HG03460 (cell line): ENCODE data around the gene RAET1G.
"Not testable (repeated sequence)": the region's sequence is repeated elsewhere in the genome, so short reads cannot be mapped to it uniquely, and the experiment has no call there.

Experiments used
- ATAC-seq: cut with Tn5 transposase; IDR thresholded peaks from one replicate; pipeline ENCODE4 v1.9.1; 2021; ENCODE audit not compliant: unreplicated experiment

The RAET1G gene

DNA sequence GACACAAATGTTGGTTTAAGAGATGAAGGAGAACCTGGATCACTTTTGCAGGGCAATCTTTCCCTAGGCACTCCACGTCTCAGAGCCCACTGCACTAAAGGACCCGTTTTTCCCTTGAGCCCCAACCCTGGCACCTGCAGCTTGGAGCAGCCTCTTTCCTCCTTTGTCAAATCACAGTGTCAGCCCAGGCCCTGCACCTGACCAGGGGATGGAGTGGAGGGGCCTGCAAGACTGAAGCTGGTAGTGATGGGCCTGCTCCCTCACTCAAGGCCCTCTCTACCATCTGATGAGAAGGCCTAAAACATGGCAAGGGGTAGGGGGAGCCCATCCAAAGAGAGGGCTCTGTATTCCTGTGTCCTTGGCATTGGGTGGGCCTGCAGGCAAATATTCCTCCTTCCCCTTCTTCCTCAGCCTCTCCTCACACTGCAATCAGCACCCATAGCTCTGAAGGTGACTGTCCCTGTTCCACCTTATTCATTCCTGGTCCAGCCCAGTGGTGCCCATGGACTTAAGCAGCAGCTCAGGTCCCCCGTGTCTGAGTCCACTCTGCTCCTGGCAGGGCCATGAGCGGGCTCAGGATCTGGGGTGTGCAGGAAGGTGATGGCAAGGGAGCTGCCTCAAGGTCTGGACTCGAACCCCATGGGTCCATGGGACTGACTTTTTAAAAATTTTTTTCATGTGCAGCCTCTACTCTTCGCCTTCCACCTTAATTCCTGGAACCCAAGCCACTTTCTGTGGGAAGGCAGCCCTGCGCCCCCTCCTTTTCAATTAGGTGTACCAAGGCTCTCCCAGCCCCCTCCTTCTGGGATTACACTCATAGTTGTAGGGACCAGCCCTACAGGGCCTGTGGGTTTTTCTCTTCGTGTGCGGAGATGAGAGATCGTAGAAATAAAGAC lies 6.7 kb downstream of the RAET1G start:
- no peak for ATAC-seq

DNA sequence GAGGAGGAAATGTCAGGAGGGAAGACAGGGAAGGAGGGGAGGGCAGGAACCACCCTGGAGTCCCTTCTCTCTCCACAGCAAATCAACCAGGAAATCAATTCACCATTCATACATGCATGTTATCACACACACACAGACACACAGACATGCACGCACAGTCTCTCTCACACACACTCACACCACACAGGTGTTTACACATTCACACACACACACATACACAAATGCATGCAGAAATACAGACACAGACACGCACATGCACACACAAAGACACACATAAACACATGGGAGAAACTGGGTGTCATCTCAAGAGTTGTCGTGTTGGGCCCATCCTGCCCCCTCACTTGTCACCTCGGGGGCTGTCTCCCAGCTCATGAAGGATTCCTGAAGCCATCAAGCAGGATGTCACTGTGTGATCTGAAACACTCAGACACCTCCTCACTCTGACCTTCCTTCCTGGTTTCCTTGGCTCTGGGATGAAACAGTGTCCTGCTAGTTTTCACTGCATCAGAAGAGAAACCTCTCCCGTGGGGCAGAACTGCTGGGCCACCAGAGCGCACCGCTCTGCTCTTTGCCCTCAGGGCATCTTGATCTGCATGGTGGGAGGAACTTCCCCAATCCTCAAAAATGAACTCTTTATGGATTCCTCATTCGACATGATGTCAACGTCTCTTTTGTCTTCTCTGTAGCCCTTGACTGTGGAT lies 9.2 kb downstream of the RAET1G start:
- no peak for ATAC-seq

DNA sequence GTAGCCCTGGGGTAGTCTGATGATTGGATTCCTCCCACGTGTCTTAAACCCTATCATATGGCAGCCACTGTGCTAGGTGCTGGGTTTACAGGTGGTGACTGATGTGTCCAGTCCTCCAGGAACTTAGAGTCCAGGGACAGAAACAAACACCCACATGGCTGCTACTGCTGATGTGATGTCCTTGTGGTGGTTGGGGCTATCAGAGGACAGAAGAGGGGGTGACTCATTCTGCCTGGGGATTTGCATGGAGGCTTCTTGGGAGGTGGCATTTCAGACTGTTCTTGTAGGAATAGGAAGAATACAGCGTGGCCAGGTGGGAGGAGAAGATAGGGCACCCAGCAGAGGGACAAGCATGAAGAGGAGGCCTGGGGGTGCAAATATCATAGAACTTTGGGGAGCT lies 9.8 kb downstream of the RAET1G start:
- no peak for ATAC-seq

DNA sequence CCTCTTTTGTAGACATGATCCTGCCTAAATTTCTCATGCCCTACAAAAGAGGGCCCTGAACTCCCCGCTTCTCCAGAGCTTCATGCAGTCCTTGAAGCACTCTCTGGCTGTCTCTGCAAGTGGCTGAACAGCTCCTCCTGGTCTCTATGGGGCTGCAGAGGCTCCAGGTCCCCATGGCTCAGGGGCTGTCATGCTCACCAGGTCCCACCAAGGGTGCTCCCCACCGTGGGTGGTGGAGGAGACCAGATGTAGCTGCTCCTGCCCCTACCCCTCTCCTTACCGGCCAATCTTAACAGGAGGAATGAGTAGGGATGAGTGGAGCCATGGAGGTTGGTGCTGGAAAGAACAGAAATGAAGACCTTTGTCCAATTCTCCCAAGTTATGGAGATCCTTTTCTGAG lies 10.2 kb downstream of the RAET1G start:
- not testable (repeated sequence) for ATAC-seq

DNA sequence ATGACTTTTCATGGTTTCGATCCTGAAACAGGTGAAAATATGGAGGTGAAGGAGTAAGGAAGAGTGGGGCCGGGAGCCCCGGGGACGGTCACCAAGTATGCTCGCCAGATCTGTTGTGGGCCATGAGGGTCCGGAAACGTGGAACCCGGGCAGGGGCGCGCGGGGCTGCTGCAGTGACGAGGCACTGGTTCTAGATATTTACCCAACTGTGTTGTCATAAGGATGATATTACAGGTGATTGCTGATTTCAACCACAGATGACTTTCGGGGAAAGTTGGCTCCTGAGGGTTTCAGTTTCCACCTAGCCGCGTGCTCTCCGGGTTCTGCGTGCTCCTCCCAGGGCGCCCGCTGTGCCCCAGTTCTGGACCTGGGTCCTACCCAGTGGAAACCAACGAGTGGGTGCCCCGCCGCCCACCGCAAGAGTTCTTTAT lies 12.2 kb downstream of the RAET1G start:
- ATAC-seq = no peak

DNA sequence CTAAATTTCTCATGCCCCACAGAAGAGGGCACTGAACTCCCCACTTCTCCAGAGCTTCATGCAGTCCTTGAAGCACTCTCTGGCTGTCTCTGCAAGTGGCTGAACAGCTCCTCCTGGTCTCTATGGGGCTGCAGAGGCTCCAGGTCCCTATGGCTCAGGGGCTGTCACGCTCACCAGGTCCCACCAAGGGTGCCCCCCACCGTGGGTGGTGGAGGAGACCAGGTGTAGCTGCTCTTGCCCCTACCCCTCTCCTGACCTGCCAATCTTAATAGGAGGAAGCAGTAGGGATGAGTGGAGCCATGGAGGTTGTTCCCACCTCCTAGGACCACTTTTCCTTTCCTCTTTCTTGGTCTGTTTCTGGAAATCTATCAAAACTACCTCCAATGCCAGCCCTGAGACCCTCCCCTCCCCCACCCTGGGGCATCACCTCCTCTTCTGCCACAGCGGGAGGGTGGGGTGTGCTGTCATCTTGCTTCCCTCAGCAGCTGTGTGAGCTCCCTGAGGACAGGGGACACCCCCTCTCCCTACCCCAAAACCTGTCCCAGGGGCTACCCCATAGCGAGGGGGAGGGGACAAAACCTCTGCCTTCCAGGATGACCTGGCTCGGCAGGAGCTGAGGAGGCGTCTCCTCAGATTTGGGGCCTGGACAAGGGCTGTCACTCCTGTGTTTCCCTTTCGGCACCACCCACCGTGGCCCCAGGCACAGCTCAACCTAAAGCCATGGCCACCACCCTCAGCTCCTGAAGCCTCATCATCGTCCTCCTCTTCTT lies 13.0 kb downstream of the RAET1G start:
- no peak for ATAC-seq

DNA sequence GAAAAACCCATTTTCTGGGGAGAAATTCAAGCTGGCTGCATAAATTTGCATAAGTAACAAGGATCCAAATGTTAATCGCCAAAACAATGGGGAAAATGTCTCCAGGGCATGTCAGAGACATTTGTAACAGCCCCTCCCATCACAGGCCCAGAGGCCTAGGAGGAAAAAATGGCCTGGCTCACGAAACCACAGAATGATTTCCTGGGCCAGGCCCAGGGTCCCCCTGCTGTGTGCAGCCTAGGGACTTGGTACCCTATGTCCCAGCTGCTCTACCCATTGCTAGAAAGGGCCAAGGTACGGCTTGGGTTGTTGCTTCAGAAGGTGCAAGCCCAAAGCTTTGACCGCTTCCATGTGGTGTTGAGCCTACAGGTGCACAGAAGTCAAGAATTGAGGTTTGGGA lies 14.4 kb downstream of the RAET1G start:
- not testable (repeated sequence) for ATAC-seq

DNA sequence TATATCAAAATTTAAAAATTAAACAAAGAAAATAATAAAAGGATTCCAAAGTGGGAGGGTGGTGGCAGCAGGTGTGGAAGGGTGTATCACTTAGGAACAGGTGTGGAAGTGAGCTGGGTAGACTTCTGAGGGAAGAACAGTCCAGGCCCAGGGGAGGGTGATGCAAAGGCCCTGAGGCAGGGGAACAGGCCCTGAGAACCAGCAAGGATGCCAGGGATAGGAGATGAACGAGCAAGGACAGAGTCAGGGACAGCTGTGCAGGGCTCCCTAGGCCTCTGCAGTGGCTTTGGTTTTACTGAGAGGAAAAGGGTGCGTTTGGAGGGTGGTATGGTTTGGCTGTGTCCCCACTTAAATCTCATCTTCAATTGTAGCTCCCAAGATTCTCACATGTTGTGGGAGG lies 15.6 kb downstream of the RAET1G start:
- ATAC-seq = no peak

DNA sequence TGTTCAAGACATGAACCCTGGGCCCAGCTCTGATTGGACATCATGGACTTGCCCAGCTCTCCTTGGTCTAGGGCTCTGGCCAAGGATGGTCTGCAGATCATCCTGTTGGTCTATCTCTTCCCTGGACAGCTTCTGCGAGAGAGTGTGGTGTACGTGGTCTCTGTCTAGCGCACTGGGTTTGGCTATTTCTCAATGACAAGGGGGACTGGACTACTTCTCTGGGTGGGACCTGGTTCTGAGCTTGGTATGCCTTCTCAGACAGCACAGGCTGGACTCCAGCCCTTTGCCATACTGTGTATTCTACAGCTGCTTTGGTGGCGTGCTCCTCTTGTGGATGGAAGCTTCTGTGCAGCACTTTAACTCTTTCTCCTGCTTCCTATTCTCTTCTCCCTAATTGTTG lies 16.5 kb downstream of the RAET1G start:
- no peak for ATAC-seq

DNA sequence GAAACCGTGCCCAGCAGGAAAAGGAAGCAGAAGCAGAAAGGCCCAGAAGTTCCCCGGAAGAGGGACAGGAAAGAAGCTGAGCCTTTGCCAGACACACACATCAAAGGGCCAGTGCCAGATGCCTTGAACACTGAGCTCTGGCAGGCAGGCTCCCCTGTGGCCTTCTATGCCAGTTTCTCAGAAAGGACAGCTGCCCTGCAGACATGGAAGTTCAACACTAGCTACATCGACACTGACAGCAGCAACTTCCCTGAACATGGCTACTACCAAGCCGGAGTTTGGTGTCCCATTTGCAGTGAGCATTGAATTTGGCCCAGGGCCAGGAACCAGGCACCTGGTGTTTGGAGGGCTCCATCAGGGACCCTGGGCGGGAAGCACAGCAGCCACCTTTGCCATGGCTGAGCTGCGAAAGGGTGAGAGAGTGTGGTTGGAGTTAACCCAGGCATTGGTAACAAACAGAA lies 17.0 kb downstream of the RAET1G start:
- no peak for ATAC-seq

DNA sequence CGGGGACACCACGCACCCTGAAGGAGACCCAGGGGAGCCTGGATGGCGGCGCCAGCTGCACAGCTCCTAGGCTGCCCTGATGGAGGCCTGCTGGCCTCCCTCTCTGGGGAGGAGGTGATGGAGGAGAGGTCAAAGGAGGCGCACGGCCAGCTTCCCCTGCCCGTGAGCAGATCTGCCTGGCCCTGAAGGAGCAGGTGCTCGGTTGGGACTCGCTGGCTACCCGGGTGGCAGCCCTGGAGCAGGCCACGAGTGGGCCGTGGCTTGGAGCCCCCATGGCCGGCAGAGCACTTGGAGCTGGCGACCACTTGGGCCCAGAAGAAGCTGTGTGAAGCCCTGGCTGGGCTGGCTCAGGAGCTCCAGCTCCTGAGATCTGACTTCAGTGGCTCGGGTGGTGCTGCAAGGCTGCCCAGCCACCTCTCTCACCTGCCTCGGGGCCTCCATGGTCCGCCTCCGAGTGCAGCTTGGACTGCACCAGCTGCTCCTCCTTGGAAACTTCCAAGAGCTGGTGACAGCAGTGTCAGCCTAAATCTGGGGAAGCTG lies 17.5 kb downstream of the RAET1G start:
- no peak for ATAC-seq

DNA sequence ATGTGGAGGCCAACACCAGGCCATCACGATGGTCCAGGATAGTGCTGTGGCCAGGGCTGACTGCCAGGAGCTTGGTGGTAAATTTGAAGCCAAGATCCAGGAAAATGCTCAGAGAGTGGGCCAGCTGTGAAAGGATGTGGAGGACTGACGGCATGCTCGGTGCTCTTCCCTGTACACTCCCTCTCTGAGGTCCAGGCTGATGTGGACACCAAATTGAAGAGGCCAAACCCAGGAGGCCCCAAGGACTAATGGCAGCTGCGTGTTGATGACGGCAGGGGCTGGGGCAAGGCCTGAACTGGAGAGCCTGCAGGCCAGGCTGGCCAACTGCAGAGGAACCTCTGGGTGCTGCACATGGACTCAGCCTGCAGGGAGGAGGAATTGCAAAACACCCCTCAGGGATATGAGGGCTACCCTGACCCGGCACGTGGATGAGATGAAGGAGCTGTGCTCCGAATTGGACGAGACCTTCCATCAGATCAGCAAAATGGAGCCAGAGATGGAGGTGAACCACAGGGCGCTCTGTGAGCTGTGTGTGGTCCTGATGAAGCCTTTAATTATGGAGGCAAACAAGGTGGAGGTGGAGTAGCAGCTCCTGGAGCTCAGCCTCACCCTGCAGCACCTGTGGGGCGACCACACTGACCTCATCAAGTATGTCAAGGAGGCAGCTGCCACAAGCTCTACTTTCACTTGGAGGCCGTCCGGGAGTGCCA lies 18.1 kb downstream of the RAET1G start:
- no peak for ATAC-seq

DNA sequence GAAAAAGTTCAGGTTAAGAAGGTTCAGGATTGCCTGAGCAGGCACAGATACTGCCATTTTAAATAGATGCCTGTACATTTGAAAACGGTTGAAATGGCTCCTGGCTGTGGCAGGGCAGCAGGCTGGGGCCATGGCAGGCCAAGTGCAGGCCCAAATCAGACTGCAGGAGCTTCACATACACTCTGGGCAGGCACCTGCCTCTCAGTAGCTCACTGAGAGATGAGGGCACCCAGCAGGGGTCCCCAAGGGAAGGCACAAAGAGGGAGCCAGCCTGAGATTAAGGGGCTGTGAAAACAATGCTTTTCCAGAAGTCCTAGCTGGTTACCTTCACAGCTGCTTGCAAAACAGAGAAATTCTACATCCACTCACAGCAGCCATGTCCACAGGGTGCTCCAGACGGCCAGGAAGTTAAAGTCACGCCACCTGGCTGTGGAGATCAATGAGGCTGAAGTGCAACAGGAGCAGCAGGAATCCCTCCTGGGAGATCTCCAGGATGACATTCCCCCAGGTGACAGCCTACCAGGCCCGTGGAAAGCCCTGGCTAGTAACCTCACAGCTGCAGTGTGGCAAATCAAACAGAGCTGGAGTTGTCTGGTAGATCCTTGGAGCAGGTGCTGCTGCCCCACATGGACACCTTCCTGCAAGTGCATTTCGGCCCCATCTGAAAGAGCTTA lies 18.8 kb downstream of the RAET1G start:
- ATAC-seq = no peak

DNA sequence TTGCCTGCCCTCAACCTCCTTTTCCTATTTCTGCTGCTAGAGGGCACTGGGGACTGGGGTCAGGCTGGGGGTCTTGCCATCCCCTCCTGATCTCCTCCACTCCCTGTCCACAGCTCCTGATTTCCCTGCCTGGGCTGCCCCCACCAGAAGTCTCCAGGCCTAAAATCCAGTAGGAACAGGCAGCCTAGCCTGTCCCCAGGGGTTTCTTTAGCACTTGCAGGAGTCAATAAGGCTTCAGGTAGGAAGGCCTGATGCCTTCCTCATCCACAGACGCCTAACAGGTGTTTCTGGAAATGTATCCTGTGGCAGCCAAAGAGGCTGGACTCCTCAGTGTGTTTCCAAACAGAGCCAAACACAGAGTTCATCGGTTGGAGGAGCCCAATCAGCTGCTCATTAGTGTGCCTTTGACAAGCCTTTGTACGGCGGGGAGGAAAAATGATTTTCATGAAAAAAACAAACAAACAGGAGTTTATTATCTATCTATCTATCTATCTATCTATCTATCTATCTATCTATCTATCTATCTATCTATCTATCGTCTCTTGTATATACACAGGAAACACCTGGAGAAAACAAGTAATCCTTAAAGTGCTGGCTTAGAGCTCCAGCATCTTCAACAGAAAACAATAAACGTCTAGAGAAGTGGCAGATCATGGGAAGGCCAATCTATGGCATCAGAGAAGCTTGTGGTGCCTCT lies 21.3 kb downstream of the RAET1G start:
- no peak for ATAC-seq

DNA sequence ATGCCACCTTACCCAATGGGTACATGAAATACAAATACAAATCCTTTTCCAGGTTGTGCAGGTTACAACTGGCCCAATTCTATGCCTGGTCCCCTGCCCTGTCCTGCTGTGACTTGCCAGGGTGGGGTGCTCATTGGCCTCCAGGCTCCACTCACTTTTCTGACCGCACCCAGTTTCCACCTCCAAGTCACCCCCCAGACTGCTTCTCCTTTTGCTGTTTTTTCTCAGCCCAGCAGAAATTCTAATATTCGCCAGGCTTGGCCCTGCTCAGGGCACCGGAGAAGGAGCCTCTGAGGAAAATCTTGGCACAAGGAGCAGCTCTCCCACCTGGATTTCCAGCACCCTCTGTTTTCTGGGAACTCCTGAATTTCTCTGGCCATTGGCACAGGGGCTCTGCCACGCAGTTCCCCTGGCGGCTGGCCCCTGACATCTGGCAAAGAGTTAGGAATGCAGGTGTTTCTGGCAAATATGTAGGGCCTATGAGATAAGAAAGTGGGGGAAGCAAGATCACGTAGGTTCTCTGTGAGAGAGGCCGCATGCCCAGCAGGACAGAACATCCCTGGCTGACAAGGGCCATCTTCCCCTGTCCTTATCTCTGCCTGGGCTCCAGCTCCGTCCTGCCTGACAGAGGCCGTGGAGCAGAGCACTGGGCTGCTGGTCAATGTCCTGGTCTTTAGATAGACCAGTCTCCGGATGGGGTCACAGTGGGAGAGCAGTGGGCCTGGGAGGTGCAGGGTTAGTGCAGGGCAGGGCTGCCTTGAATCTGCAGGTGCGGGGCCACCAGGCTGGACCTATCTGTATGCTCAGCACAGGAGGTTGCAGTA lies 22.1 kb downstream of the RAET1G start:
- no peak for ATAC-seq

DNA sequence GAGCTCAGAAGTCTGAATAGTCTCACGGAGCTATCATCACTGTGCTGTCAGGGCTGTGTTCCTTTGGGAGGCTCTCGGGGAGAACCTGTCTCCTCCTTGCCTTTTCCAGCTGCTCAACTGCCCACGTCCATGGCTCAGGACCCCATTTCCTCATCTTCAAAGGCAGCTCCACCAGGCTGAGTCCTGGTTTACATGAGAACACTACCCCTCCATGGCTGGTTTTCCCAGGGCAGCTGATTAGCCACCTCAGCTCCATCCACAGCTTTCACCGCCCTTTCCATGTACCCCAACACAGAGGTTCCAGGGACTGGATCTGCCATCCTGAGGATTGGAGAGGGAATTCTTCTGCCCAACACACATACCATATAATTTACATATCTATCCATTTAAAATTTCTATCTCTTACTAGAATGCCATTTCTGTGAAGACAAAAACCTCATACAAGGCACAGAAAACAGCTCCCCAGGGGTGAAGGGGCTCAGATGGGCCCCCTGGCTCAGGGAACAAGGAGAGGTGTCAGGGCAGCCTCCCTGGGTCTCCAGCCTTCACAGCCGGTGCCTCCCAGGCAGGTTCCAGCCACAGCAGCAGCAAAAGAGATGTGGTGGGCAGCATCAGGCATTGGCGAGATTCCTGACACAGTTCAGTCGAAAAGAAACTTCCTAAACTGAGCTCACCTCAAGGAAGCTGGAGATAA lies 22.8 kb downstream of the RAET1G start:
- no peak for ATAC-seq

DNA sequence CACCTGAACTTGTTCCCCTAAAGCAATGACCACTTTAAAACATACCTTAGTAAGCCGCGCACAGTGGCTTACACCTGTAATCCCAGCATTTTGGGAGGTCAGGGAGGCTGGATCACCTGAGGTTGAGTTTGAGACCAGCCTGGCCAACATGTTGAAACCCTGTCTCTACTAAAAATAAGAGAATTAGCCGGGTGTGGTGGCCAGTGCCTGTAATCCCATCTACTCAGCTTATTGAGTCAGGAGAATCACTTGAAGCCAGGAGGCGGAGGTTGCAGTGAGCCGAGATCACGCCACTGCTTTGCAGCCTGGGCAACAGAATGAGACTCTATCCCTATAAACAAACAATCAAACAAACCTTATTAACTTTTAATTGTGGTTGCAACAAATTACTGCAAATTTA lies 23.4 kb downstream of the RAET1G start:
- no peak for ATAC-seq

DNA sequence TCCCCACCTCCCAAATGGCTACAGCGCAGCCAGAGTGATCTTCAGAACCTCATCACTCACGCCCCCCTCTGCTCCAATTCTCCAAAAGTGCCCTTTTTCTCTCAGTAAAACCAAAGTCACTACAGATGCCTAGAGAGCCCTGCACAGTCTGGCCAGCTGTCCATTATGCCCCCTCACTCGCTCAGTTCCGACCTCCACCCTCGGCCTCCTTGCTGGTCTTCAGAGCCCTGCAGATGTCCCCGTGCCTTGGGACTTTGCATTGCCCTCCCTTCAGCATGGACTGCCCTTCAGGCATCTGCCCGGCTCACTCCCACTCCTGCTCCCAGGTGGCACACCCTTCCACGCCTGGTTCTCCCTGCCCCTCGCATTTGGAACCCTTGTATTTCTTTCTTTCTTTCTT lies 24.0 kb downstream of the RAET1G start:
- ATAC-seq = no peak
